T-helper 1 cell treated with Interleukin-12 subunit alpha and Interleukin-12 subunit beta and Interleukin-4 antibody, amounts not matched to agents 30 μg/mL and 1 μg/mL, for 36 hours (primary cell): ENCODE measurements around the gene P2RY8.
"Not testable (repeated sequence)": the region's sequence is repeated elsewhere in the genome, so short reads cannot be mapped to it uniquely, and the experiment has no call there.

Experiments
- H3K27ac Mint-ChIP-seq: one replicate; pipeline ENCODE4 v1.8.0; 2021; ENCODE audit warnings: mild to moderate bottlenecking, mixed read lengths
- H3K27me3 Mint-ChIP-seq: one replicate; pipeline ENCODE4 v1.8.0; 2021; ENCODE audit warnings: low read depth, mixed read lengths
- H3K36me3 Mint-ChIP-seq: one replicate; pipeline ENCODE4 v1.8.0; 2021; ENCODE audit warnings: low read depth, mixed read lengths
- H3K4me1 Mint-ChIP-seq: one replicate; pipeline ENCODE4 v1.8.0; 2021; ENCODE audit warnings: low read depth, mixed read lengths
- H3K4me3 Mint-ChIP-seq: one replicate; pipeline ENCODE4 v1.8.0; 2021; ENCODE audit warnings: mild to moderate bottlenecking, moderate library complexity, mixed read lengths
- H3K9me3 Mint-ChIP-seq: one replicate; pipeline ENCODE4 v1.8.0; 2021; ENCODE audit warnings: mixed read lengths

Gene P2RY8

GRCh38 chrX:1557442-1557841 lies 20.5 kb upstream of the P2RY8 start:
- H3K36me3 Mint-ChIP-seq, H3K4me3 Mint-ChIP-seq, H3K27ac Mint-ChIP-seq, H3K27me3 Mint-ChIP-seq: not testable (repeated sequence)
- Mint-ChIP-seq H3K4me1 (peaks cover 32% of the 10 kb centered on the region), H3K9me3 (peaks cover 14% of the 10 kb centered on the region)

- peaks cover 23% of the 10 kb centered on the region for H3K9me3 Mint-ChIP-seq
- H3K4me1 Mint-ChIP-seq: peaks cover 34% of the 10 kb centered on the region
- H3K27me3 Mint-ChIP-seq: peaks cover 10% of the 10 kb centered on the region
- H3K36me3 Mint-ChIP-seq: peaks cover 13% of the 10 kb centered on the region
- peak overlapping the region; percentile 83 for H3K27ac Mint-ChIP-seq
- no peak overlapping the region for H3K4me3 Mint-ChIP-seq
Measured at GRCh38 chrX:1555370-1555769, 18.4 kb upstream of the P2RY8 start.

GRCh38 chrX:1554469-1555210 lies 17.7 kb upstream of the P2RY8 start:
- H3K4me3 Mint-ChIP-seq: peak overlapping the region; percentile 45
- peaks cover 10% of the 10 kb centered on the region for H3K27me3 Mint-ChIP-seq
- peaks cover 13% of the 10 kb centered on the region for H3K36me3 Mint-ChIP-seq
- H3K9me3 Mint-ChIP-seq: peaks cover 23% of the 10 kb centered on the region
- H3K4me1 Mint-ChIP-seq: peaks cover 34% of the 10 kb centered on the region
- peak overlapping the region; percentile 83 for H3K27ac Mint-ChIP-seq

GRCh38 chrX:1551959-1552546 lies 15.1 kb upstream of the P2RY8 start:
- Mint-ChIP-seq H3K4me3 (no peak overlapping the region), H3K36me3 (peaks cover 15% of the 10 kb centered on the region), H3K9me3 (peaks cover 26% of the 10 kb centered on the region), H3K27ac (peak overlapping the region; percentile 47), H3K4me1 (peaks cover 30% of the 10 kb centered on the region), H3K27me3 (peaks cover 10% of the 10 kb centered on the region)

- H3K27ac Mint-ChIP-seq: no peak overlapping the region
- peaks cover 16% of the 10 kb centered on the region for H3K9me3 Mint-ChIP-seq
Measured at GRCh38 chrX:1546691-1547251, 9.8 kb upstream of the P2RY8 start.

GRCh38 chrX:1545776-1546408 lies 8.9 kb upstream of the P2RY8 start:
- peaks cover 12% of the 10 kb centered on the region for H3K36me3 Mint-ChIP-seq
- H3K4me3 Mint-ChIP-seq: no peak overlapping the region
- H3K27ac Mint-ChIP-seq: peak overlapping the region; percentile 76
- peaks cover 14% of the 10 kb centered on the region for H3K9me3 Mint-ChIP-seq
- H3K4me1 Mint-ChIP-seq: peaks cover 7% of the 10 kb centered on the region
- no peaks in the 10 kb centered on the region for H3K27me3 Mint-ChIP-seq

More at GRCh38 chrX:1546691-1547251, 9.8 kb upstream of the P2RY8 start:
- Mint-ChIP-seq H3K4me3 (no peak overlapping the region), H3K27me3 (peaks cover 3% of the 10 kb centered on the region), H3K4me1 (peaks cover 10% of the 10 kb centered on the region), H3K36me3 (peaks cover 14% of the 10 kb centered on the region)

DNA sequence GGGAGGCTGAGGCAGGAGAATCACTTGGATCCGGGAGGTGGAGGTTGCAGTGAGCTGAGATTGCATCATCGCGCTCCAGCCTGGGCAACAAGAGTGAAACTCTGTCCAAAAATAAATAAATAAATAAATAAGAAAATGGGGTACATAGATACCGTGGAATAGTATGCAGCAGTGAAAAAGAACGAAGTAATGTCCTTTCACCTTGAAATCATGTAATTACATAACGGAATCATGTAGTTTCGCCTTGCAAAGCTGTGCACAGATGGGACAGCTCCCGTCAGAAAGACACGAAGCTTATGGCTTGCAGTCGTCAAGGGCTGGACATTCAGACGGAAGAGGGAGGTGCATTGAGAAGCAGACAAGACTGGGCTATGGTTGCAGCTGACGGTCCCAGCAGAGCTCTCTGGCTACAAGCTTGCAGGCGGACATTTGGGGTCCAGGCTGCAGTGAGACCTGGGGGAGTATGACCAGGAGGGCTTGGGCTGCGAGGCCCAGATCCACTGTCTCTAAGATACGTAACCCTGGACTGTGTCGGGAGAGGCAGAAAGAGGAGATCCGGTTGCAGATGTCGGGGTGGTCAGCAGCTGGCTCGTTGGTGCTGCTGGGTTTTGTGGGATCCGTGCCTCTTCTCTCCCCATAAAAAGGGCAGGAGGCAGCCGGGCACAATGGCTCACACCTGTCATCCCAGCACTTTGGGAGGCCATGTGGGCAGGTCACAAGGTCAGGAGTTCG lies 6.2 kb upstream of the P2RY8 start:
- peaks cover 10% of the 10 kb centered on the region for H3K36me3 Mint-ChIP-seq
- H3K9me3 Mint-ChIP-seq: peaks cover 11% of the 10 kb centered on the region
- peaks cover 5% of the 10 kb centered on the region for H3K4me1 Mint-ChIP-seq
- H3K4me3 Mint-ChIP-seq: no peak overlapping the region
- no peak overlapping the region for H3K27ac Mint-ChIP-seq
- H3K27me3 Mint-ChIP-seq: no peaks in the 10 kb centered on the region

- Mint-ChIP-seq H3K4me1 (peaks cover 11% of the 10 kb centered on the region), H3K36me3 (peaks cover 12% of the 10 kb centered on the region)
- not testable (repeated sequence) for H3K27ac Mint-ChIP-seq, H3K9me3 Mint-ChIP-seq, H3K4me3 Mint-ChIP-seq, H3K27me3 Mint-ChIP-seq
Measured at GRCh38 chrX:1539146-1539545, 2.2 kb upstream of the P2RY8 start.

DNA sequence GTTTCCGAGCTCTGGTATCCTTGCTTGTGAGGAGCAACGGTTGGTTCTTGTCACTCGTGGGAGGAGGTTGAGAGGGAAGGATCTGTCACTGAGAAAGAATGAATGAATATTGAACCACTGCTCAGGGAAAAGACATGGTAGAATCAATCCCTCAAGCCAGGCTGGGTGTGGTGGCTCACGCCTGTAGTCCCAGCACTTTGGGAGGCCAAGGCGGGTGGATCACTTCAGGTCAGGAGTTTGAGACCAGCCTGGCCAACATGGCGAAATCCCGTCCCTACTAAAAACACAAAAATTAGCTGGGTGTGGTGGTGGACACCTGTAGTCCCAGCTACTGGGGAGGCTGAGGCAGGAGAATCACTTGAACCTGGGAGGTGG lies 718 bp upstream of the P2RY8 start:
- Mint-ChIP-seq H3K27ac (peak overlapping the region; percentile 99), H3K36me3 (peaks cover 15% of the 10 kb centered on the region), H3K4me3 (peak overlapping the region; percentile 94), H3K4me1 (peaks cover 12% of the 10 kb centered on the region)
- not testable (repeated sequence) for H3K9me3 Mint-ChIP-seq, H3K27me3 Mint-ChIP-seq

DNA sequence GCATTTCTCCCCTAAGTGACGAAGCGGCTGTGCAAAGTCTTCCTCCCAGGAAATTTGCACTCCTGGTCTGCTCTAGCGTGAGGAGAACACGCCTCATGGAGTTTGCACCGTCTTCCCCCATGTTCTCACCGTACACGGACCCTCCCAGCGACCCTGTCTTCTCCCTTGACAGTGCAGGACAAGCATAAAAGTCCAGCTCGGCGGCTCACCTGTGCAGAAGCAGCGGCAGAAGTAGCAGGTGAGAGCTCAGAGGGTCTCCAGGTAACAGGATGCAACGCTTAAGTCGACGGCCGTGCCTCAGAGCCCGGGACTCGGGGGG lies 314 bp downstream of the P2RY8 start:
- H3K27ac Mint-ChIP-seq: peak overlapping the region; percentile 99
- no peaks in the 10 kb centered on the region for H3K9me3 Mint-ChIP-seq
- peak overlapping the region; percentile 94 for H3K4me3 Mint-ChIP-seq
- peaks cover 19% of the 10 kb centered on the region for H3K36me3 Mint-ChIP-seq
- H3K27me3 Mint-ChIP-seq: no peaks in the 10 kb centered on the region
- peaks cover 13% of the 10 kb centered on the region for H3K4me1 Mint-ChIP-seq

DNA sequence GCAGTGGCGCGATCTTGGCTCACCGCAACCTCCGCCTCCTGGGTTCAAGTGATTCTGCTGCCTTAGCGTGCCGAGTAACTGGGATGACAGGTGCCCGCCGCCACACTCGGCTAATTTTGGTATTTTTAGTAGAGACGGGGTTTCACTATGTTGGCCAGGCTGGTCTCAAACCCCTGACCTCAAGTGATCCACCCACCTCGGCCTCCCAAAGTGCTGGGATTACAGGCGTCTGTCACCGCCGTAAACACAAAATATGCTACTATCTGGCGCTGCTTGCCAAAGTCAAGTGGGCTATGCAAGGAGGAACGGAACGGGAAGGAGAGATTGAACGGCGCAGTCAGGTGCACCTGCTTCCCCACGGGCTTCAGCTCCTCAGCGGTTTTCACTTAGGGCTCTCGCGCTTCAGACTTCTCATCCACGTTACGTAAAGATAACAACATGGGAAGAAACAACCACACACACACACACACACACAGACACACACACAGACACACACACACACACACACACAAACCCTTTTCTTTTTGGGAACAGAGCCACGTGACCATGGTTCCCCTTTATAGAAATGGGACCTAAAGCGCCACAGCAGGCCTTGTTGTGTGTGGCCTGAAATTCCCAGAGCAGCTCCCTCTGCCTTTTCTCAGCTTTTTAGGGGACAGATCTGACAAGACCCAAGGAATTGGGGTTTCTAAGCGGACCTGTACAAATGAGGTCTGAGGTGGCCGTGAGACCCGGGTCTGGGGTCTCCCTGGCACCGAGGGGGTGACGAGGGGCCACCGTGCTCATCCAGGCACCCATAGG lies 1.5 kb downstream of the P2RY8 start:
- Mint-ChIP-seq H3K4me1 (peaks cover 13% of the 10 kb centered on the region), H3K27ac (peak overlapping the region; percentile 99), H3K36me3 (peaks cover 19% of the 10 kb centered on the region), H3K9me3 (no peaks in the 10 kb centered on the region), H3K27me3 (no peaks in the 10 kb centered on the region), H3K4me3 (peak overlapping the region; percentile 94)

DNA sequence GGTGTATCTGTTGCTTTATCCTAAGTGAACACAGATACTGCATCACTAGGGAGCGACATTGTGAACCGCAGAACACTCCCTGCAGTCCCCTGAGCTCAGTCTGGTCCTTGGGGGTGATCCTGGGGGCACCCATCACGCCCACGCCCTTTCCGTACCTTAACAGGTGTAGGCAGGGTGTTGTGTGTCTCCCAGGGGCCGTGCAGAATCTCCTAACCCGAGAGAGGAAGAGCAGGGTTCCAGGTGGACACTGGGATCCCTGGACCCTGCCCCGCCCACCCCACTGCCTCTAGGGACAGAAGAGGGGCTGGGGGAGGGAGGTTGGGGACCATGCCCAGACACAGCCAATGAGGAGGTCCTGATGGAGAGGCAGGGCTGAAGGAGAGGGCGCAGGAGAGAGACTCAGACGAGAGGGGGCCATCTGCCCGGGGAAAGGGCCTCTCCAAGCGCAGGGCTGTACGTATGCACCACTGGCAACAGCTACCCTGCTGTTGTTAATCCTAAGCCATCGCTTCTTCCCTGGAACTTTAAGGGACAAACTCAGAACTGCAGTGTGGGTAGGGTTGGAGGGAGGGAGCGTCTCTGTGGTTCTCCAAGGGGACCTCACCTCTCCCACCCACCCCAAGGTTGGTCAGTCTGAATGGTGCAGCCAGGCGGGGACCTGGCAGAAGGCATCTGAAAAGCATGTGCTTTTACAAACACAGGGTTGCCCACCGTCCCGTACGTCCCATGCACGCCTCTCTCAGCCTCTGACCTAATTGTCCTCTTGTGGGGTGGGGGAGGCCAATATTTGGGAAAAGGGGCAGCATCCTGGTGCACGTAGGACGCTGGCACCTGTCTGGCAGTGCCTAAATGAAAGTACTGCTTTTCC lies 2.5 kb downstream of the P2RY8 start:
- H3K27ac Mint-ChIP-seq: peak overlapping the region; percentile 99
- peaks cover 13% of the 10 kb centered on the region for H3K4me1 Mint-ChIP-seq
- H3K27me3 Mint-ChIP-seq: no peaks in the 10 kb centered on the region
- H3K9me3 Mint-ChIP-seq: no peaks in the 10 kb centered on the region
- H3K36me3 Mint-ChIP-seq: peaks cover 19% of the 10 kb centered on the region
- peak overlapping the region; percentile 94 for H3K4me3 Mint-ChIP-seq

GRCh38 chrX:1533058-1533457 lies 3.9 kb downstream of the P2RY8 start:
- Mint-ChIP-seq H3K27me3 (no peaks in the 10 kb centered on the region), H3K36me3 (peaks cover 19% of the 10 kb centered on the region), H3K4me1 (peaks cover 13% of the 10 kb centered on the region), H3K9me3 (no peaks in the 10 kb centered on the region), H3K4me3 (no peak overlapping the region), H3K27ac (no peak overlapping the region)
